Activated CD8-positive, alpha-beta memory T cell treated with anti-CD3 and anti-CD28 coated beads, Interleukin-2, amount 50 U/mL, for 24 hours (primary cell): ENCODE measurements around the gene TAF5.
"Not testable (repeated sequence)": the region's sequence is repeated elsewhere in the genome, so short reads cannot be mapped to it uniquely, and the experiment has no call there.

Experiments
- DNase-seq: peaks from one replicate; pipeline ENCODE4 v3.0.0-alpha.2; 2020; ENCODE audit errors: extremely low read depth

TAF5 gene

DNA sequence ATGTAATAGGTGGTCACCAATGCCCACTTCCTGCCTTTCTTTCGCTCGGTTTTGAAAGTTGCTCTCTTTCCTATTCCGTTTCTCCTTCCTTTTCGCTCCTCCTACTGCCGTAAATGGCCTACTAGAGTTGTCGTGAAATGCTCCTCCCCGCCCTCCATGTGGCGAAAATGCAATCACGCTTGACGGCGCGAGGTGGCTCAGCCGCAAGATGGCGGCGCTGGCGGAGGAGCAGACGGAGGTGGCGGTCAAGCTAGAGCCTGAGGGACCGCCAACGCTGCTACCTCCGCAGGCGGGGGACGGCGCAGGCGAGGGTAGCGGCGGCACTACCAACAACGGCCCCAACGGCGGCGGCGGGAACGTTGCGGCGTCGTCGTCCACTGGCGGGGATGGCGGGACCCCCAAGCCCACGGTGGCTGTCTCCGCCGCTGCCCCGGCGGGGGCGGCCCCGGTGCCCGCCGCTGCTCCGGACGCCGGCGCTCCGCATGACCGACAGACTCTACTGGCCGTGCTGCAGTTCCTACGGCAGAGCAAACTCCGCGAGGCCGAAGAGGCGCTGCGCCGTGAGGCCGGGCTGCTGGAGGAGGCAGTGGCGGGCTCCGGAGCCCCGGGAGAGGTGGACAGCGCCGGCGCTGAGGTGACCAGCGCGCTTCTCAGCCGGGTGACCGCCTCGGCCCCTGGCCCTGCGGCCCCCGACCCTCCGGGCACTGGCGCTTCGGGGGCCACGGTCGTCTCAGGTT lies at the start of gene TAF5:
Gene TAF5, plus strand, starts transcription at position 195 of the 737 bp plus-strand sequence. Its CDS starts 14 bp downstream, at position 209.
- DNase-seq = peak; percentile 82

DNA sequence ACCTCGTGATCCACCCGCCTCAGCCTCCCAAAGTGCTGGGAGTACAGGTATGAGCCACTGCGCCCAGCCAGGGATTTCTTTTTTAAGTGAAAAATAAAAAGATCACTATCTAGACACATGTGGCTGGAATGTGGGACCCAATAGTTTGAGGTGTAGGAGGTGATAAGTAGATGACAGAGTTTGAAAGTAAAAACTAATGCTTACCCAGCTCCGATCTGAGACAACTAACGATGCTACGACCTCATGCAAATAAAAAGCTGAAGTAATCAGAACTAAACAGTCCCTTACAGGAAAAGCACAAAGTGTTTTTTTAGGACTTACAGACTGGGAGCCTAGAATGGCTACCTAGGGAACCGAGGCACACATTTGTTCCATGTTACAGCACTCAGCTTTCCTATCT lies 39.9 kb upstream of the TAF5 start:
- DNase-seq = no peak

DNA sequence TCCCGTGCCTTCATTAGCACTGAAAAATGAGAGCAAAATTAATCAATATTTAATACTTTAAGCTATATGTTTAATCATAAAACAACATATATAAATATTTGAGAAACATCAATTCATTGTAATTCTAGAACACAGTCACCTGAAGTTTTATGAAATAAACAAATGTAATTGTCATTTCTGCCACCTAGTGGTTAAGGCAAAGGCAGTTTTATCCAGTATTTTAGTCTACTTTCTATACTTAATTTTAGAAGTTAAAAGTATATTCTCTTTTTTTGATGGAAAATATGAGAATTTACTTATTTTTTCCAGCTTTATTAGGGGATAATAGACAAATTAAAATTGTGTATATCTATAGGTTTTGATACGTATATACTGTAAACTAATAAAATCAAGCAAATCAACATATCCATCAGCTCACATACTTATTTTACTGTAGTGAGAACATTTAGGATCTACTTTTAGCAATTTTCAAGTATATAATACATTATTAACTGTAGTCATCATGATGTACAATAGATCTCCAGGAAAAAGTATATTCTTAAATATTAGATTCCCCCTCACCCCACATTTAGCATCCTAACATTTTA lies 33.7 kb upstream of the TAF5 start:
- no peak for DNase-seq

DNA sequence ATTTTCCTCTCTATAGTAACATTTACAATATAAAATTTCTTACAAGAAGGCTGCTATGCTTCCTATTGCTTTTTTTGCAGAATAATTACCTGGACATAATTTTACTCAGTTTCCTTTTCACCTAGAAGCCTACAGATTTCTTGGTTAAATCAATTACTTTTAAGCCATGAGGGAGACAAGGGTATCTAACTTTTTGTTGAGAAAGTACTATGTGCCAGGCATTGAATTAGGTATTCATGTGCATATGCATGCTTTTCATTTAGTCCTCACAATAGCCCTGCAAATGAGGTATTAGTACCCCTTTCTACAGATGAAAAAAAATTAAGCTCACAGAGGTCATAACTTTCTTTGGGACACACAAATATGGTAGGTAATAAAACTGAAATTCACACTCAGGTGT lies 33.2 kb upstream of the TAF5 start:
- no peak for DNase-seq

DNA sequence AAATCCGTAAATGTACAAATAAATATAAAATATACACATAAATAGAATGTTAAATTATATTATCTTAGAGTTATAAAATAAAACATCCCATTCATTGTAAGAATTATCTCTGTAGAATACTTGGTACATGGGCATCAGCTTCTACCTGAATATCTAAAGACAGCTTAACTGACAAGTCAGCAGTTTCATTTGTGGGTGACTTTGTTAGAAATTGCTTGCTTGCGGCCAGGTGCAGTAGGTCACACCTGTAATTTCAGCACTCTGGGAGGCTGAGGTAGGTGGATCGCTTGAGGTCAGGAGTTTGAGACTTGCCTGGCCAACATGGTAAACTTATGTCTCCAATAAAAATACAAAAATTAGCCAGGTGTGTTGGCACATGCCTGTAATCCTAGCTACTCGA lies 31.4 kb upstream of the TAF5 start:
- no peak for DNase-seq

DNA sequence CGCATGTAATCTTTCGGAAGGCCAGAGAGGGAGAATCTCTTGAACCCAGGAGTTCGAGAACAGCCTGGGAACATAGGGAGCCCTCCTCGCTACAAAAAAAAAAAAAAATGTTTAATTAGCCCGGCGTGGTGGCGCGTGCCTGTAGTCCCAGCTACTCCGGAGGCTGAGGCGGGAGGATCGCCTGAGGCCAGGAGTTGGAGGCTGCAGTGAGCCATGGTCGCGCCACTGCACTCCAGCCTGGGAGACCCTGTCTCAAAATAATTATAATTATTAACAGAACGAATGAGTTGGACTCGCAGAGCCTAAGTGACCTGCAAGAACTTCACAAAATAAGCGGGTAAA lies 17.6 kb upstream of the TAF5 start:
- DNase-seq = no peak

DNA sequence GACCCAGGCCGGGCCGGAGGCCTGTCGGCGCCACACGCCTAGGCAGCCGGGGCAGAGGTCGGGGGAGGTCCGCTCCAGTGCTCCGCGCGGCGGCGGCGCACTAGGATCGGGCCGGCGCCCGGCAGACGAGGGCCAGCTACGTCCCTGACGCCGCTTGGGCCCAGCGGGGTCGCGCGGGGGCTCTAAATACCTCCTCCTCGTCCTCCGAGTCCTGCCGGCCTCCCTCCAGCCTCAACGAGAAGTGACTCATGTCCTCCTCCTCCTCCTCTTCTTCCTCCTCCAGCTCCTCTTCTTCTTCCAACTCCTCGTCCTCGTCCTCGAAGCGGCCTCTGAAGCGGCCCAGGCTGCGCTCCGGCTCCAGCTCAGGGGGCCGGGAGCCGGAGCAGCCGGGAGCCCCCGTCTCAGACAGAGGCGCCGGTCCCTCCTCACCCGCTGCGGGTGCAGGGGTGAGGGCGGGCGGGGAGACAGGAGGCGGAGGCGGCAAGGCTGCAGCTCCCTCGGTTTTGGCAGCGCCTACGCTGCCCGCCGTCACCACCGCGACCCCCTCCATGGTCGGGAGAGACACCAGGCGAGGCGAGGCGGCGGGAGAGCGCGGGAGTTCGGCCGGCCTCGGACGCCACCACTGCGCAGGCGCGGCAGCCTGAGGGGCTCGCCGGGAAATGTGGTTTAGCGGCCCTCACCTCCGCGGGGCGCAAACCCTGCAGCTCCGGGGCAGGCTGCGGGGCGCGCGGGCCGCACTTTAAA lies 17.1 kb upstream of the TAF5 start, which contains the start of gene PCGF6:
Gene PCGF6, minus strand, starts transcription at position 624 of the 744 bp plus-strand sequence. Its CDS starts 74 bp downstream, at position 550.
- DNase-seq = peak; percentile 29

DNA sequence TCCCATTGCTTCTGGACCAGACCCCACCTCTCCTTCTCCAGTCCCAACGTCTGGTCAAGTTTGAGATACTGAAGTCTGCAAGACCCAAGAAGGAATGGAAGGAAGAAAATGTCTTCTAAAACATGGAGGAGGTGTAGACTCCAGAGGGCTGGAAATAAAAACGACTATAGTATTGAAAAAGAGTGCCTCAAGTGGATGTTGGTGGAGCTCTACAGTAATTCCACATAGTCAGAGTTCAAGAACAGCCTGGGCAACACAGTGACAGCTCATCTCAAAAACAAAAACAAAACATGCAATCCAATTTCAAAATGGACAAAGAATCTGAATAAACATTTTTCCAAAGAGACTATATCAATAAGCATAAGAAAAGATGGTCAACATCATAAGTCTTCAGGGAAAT lies 14.5 kb upstream of the TAF5 start:
- DNase-seq = no peak

DNA sequence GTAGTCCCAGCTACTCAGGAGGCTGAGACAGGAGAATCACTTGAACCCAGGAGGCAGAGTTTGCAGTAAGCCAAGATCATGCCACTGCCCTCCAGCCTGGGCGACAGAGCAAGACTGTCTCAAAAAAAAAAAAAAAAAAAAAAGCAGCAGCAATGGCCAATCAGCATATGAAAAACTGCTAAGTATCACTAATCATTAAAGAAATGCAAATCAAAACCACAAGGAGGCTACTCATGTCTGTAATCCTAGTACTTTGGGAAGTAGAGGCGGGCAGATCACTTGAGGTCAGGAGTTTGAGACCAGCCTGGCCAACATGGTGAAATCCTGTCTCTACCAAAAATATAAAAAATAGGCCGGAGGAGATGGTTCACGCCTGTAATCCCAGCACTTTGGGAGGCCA lies 13.2 kb upstream of the TAF5 start:
- DNase-seq = not testable (repeated sequence)

DNA sequence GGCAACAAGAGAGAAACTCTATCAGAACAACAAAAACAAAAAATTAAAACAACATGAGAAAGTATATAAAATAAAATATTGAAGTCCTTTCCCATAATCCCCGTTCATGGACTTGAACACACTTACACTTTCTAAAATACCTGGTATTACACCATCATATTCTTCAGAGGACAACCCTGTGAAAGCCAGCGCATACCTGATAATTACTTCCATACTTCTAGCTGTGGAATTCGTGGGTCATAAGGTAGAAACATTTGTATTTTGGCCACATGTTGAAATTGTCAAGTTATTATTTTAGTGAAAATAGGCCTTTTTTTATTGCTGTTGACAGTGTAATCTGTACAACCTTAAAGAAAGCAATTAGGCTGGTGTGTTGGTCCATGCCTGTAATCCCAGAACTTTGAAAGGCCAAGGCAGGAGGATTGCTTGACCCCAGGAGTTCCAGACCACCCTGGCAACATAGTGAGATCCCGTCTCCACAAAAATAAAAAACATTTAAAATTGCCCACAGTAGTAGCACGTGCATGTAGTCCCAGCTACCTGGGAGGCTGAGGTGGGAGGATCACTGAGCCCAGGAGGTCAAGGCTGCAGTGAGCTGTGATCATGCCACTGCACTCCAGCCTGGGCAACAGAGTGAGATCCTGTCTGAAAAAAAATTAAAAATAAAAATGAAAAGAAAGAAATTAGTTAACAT lies 11.7 kb upstream of the TAF5 start:
- DNase-seq = no peak

DNA sequence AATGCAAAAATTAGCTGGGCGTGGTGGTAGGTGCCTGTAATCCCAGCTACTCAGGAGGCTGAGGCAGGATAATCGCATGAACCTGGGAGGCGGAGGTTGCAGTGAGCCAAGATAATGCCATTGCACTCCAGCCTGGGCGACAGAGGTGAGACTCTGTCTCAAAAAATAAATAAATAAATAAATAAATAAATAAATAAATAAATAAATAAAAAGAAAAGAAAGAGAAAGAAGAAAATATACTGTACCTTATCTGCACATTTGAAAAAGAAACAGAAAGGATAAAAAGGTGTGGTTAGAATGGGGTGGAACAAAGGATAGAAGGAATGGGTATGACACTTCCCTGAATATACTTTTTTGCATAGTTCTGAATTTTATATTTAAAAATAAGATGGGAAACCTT lies 8.3 kb upstream of the TAF5 start:
- DNase-seq = not testable (repeated sequence)

DNA sequence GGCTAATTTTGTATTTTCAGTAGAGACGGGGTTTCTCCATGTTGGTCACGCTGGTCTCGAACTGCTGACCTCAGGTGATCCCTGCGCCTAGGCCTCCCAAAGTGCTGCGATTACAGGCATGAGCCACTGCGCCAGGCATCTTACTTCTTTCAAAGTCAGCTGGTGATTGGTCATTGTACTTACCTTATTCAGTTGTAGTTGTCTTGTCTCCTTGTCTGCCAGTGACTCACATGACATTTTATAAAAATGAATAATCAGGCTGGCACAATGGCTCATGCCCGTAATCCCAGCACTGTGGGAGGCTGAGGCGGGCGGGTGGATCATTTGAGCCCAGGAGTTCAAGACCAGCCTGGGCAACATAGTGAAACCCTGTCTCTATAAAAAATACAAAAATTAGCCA lies 7.0 kb upstream of the TAF5 start:
- not testable (repeated sequence) for DNase-seq

DNA sequence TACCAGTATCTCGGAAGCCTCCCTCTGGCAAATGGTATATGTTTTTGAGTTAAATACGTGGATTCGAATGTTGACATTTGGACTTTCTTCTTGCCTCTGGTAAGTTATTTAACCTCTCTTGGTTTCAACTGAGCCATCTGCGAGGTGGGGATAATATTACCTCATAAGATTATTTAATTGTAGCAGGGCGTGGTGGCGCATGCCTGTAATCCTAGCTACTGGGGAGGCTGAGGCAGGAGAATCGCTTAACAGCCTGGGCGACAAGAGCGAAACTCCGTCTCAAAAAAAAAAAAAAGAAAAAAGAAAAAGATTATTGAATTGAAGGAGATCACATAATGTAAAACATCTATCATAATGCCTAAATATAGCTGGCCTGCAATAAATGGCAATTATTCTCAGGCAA lies 396 bp upstream of the TAF5 start:
- DNase-seq = no peak

DNA sequence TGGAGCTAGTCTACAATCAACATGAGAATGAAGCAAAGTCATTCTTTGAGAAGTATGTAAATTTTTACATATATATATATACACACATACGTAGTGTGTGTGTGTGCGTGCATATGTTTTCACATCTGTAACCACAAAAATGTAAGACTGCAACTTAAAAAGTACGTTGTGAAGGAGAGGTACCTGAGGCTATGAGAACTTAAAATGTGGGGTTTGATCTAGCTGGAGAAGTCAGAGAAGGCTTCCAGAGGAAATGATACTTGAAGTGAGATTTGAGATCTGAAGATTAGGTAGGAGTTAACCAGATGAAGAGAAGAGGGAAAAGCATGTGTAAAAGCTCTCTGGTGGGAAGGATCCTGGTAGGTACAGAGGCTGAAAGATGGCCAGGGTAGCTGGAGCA lies 5.8 kb downstream of the TAF5 start:
- no peak for DNase-seq

DNA sequence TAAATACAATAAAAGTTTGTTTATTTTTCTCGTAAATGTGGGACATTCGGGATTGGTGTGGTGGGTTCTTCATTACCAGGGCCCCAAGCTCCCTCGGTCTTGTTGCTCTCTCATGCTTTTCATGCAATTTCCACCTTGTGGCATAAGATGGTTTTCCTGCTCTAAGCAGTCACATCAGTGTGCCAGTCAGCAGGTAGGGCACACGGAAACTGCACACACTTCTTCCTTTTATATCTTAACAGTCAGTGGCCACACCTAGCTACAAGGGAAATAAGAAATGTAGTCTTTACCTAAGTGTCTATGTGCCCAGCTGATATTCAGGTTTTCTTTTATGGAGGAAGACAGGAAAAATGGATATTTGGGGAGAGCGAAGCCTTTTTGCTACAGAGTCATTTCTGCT lies 6.5 kb downstream of the TAF5 start:
- no peak for DNase-seq

DNA sequence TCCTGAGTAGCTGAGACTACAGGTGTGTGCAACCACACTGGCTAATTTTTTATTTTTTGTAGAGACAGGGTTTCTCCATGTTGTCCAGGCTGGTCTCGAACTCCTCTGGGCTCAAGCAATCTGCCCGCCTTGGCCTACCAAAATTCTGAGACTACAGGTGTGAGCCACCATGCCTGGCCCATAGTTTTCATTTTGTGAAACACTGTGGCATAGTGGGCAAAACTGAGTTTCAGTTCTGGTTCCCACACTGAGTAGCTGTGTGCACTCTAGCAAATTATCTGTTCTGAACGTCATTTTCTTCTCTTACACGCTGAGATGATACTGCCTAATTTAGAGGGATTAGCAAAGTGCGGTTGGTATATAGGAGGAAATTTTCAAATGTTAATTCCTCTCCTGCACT lies 15.0 kb downstream of the TAF5 start:
- DNase-seq = no peak

DNA sequence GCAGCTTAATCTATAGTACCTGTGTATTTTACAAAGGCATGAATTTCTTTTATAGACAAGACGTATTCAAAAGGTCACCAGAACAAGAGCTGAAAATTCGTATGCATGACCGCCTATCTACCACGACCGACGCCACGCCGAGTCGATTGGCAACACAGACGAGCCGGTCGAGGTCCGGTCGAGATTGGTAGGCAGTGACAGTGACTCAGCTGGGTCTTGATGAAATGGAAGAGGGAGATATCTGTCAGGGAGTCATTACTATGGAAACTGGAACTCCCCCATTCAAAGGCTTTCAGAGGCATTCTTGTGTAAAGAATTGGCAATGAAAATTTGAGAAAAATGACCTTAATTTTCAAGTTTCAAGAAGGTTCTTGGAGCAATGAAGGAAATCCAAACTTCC lies 26.4 kb downstream of the TAF5 start:
- no peak for DNase-seq

DNA sequence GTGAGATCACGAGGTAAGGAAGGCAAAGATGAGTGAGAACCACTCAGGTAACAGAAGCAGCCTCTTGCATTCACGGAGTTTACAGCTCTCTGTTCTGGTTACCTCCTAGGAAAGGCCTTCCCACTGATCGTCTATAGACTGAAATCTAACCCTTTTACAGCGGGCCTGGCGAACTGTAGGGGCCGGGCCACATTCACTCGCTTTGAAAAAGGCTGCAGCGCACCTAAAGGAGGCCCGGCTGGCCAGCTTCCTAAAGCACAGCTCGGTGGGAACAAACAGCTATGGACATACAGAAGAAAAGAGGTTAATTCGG lies 27.9 kb downstream of the TAF5 start:
- no peak for DNase-seq

DNA sequence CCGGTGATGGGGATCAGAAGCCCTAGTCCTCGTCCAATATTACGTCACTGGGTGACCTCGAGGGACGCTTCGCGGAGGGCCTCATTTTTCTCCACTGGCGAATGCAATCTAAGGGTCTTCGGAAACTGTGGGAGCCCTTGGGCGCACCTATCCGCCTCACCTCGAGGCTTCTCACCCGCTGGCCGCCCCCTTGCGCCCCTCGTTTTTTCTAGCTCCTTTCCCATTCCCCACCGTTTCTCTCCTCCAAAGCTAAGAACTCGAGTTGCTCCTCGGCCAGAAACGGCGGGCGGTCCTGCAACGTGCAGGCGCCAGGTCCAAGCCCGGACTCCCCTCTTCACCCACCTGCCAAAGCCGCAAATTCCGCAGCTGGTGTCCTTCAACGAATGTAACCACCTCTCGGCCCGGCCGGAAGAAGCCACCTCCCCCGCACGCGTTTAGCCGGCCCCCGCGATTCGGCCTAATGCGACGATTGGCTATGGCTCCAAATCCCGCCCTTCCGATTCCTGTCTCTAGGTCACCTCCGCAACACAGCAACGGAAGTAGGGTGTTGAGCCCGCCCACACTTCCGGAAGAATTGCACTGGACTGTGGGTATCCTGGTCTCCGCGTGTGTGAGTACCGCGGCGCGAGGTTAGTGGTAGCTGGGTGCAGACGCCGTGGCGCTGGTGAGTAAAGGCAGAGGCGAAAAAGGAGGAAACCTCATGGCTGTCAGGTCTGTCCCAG lies 28.5 kb downstream of the TAF5 start, which contains the start of the genes ATP5MK and PDCD11:
Gene ATP5MK, minus strand, starts transcription at position 409 of the 722 bp plus-strand sequence. CDS start 4,018 bp downstream, outside the sequence.
Gene PDCD11, plus strand, starts transcription at position 560 of the 722 bp plus-strand sequence. CDS start 1,801 bp downstream, outside the sequence.
- DNase-seq = peak; percentile 94

DNA sequence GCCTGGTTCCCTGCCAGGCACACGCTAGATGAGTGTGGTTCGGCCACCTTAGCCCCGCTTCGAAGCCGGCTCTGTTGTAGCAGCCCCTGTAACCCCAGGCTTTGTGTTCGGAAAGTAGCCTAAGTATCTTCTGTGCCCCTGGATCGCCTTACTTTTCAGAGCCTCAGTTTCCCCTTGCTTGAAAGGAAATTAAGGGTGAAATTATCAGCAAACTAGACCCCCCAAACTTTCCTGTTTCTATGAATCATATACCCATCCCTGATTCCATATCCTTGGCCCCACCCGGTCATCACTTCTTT lies 29.0 kb downstream of the TAF5 start:
- no peak for DNase-seq

DNA sequence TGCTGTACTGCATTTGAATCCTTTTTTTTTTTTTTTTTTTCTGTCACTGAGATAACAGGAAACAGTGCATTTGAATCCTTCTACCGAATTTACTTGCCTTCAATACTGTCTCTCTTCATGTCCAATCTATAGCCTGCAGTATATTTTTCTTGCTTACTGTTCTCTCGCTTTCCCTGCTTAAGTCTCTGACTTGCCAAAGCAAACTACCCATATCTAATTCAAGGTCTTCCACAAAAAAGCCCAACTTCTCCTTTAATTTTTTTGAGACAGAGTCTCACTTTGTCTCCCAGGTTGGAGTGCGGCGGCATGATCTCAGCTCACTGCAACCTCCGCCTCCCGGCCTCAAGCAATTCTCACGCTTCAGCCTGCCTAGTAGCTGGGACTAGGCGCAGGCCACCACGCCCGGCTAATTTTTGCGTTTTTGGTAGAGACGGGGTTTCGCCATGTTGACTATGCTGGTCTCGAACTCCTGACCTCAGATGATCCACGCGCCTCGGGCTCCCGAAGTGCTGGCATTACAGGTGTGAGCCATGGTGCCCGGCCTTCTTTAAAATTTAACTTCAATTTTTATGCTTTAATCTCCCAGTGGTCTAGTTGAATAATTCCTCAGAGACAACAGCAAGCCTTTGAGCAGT lies 29.5 kb downstream of the TAF5 start:
- DNase-seq = no peak
